Measurements from ENCODE around the gene SLC2A2.

SLC2A2 gene

GRCh38 chr3:171028779-171029232, 2.3 kb upstream of the SLC2A2 start:
- DNase-seq (ENCODE audit: low read depth), result no peak

- DNase-seq (ENCODE audit: low read depth), result no peak
These were observed 1.7 kb upstream of the SLC2A2 start for GRCh38 chr3:171028025-171028778.

GRCh38 chr3:171023566-171023965, 3.0 kb downstream of the SLC2A2 start:
- no peak for DNase-seq (ENCODE audit: low read depth)

- no peak for DNase-seq (ENCODE audit: low read depth)
These were observed 5.1 kb downstream of the SLC2A2 start for GRCh38 chr3:171021377-171021776.

- no peak for DNase-seq (ENCODE audit: low read depth)
These were observed 8.2 kb downstream of the SLC2A2 start for GRCh38 chr3:171018156-171018935.

- DNase-seq (ENCODE audit: low read depth), result no peak
These were observed 12.4 kb downstream of the SLC2A2 start for GRCh38 chr3:171013822-171014748.

- DNase-seq (ENCODE audit: low read depth), result no peak
These were observed 14.6 kb downstream of the SLC2A2 start for GRCh38 chr3:171011873-171012336.

GRCh38 chr3:171011109-171011872, 15.2 kb downstream of the SLC2A2 start:
- no peak for DNase-seq (ENCODE audit: low read depth)

- DNase-seq (ENCODE audit: low read depth), result no peak
These were observed 19.2 kb downstream of the SLC2A2 start for GRCh38 chr3:171007316-171007715.

- no peak for DNase-seq (ENCODE audit: low read depth)
These were observed 20.9 kb downstream of the SLC2A2 start for GRCh38 chr3:171005648-171006047.

- DNase-seq (ENCODE audit: low read depth), result no peak
These were observed 24.4 kb downstream of the SLC2A2 start for GRCh38 chr3:171001957-171002694.

GRCh38 chr3:171001250-171001893, 25.1 kb downstream of the SLC2A2 start:
- no peak for DNase-seq (ENCODE audit: low read depth)

GRCh38 chr3:171000281-171000680, 26.2 kb downstream of the SLC2A2 start:
- DNase-seq (ENCODE audit: low read depth), result no peak

- no peak for DNase-seq (ENCODE audit: low read depth)
These were observed 26.7 kb downstream of the SLC2A2 start for GRCh38 chr3:170999737-171000242.

- DNase-seq (ENCODE audit: low read depth), result no peak
These were observed 28.3 kb downstream of the SLC2A2 start for GRCh38 chr3:170997961-170998913.

- no peak for DNase-seq (ENCODE audit: low read depth)
These were observed 33.7 kb downstream of the SLC2A2 start for GRCh38 chr3:170992854-170993253.

- DNase-seq (ENCODE audit: low read depth), result no peak
These were observed 34.9 kb downstream of the SLC2A2 start for GRCh38 chr3:170991664-170992063.

- DNase-seq (ENCODE audit: low read depth), result no peak
These were observed 37.3 kb downstream of the SLC2A2 start for GRCh38 chr3:170989100-170989648.

All from activated T-cell treated with anti-CD3 and anti-CD28 coated beads for 1 hour (primary cell).